ENCODE data around the gene PKP3.

- no peak for TF ChIP-seq POLR2AphosphoS5 (IDR thresholded peaks at IDR 0.05)
- TF ChIP-seq POLR2A (IDR thresholded peaks at IDR 0.05): no peak
These were observed 40.5 kb downstream of the PKP3 start for GRCh38 chr11:434496-434895.

Data from breast epithelium (tissue), 3 donors.